ENCODE measurements around the gene HIVEP3. TPM values are rescaled to one million over a fixed set of nuclear protein-coding genes. Genes with fewer than 3 reads are reported as not detected.

HIVEP3 gene
- total RNA-seq, 2 donors from 2014 or later = 0.13 to 0.99 TPM

DNA sequence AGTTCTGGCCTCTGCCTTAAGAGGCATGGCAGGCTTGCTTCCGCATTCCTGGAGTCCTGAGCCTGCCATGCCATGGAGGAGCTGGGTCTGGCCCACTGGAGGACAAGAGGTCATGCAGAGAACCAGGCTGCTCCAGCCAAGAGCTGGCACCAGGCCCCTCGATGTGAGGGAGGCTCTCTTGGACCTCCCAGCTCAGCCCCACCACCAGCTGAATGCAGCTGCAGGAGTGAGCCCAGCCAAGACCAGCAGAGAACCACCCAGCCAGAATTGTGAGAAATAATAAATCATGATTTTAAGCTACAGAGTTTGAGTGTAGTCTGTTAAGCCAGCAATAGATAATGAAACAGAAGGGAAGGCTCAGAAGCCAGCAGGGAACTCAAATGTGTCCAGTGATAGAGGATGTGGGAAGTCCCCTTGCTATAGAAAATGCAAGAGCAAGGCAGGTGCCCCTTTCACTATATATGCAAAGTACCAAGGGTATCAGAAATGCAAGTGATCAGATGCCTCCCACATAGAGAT, 118.4 kb downstream of the HIVEP3 start:
- no peak overlapping the region for H3K4me3 Mint-ChIP-seq
- H3K27me3 Mint-ChIP-seq (ENCODE audit: insufficient read depth) = no peaks in the 10 kb centered on the region
- DNase-seq = no peak
- no peaks in the 10 kb centered on the region for H3K9me3 ChIP-seq (ENCODE audit: control insufficient read depth, low read length)
- H3K4me1 Mint-ChIP-seq = no peaks in the 10 kb centered on the region
- H3K4me1 ChIP-seq (ENCODE audit: control insufficient read depth, insufficient read depth, low read length) = no peaks in the 10 kb centered on the region
- TF ChIP-seq, protein P1, sequence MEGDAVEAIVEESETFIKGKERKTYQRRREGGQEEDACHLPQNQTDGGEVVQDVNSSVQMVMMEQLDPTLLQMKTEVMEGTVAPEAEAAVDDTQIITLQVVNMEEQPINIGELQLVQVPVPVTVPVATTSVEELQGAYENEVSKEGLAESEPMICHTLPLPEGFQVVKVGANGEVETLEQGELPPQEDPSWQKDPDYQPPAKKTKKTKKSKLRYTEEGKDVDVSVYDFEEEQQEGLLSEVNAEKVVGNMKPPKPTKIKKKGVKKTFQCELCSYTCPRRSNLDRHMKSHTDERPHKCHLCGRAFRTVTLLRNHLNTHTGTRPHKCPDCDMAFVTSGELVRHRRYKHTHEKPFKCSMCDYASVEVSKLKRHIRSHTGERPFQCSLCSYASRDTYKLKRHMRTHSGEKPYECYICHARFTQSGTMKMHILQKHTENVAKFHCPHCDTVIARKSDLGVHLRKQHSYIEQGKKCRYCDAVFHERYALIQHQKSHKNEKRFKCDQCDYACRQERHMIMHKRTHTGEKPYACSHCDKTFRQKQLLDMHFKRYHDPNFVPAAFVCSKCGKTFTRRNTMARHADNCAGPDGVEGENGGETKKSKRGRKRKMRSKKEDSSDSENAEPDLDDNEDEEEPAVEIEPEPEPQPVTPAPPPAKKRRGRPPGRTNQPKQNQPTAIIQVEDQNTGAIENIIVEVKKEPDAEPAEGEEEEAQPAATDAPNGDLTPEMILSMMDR (conservative IDR thresholded peaks at IDR 0.05) = no peak
- H3K36me3 ChIP-seq (ENCODE audit: control insufficient read depth, insufficient read depth, low read length) = no peaks in the 10 kb centered on the region
- no peak overlapping the region for H3K27ac Mint-ChIP-seq
- H3K9me3 Mint-ChIP-seq = no peaks in the 10 kb centered on the region
- 83 to 100% methylated on average over 1 to 2 of the region's 2 CpGs for WGBS, 2 experiments (ENCODE audit: insufficient coverage in 1 of 2, insufficient read length in 1 of 2)
- H3K9ac ChIP-seq (ENCODE audit: extremely low read depth, low read length, poor library complexity, severe bottlenecking) = no peak overlapping the region
- no peak overlapping the region for H3K27ac ChIP-seq (ENCODE audit: low read depth, low read length)
- no peaks in the 10 kb centered on the region for H3K27me3 ChIP-seq (ENCODE audit: control insufficient read depth, insufficient read depth, low read length, poor library complexity, severe bottlenecking)
- no peak overlapping the region for H3K4me3 ChIP-seq (ENCODE audit: low read length)
- no peaks in the 10 kb centered on the region for H3K36me3 Mint-ChIP-seq (ENCODE audit: low read depth)

- no peak overlapping the region for H3K9ac ChIP-seq (ENCODE audit: extremely low read depth, low read length, poor library complexity, severe bottlenecking)
- TF ChIP-seq, protein P1 (conservative IDR thresholded peaks at IDR 0.05) = no peak
- no peaks in the 10 kb centered on the region for H3K36me3 ChIP-seq (ENCODE audit: control insufficient read depth, insufficient read depth, low read length)
- H3K9me3 ChIP-seq (ENCODE audit: control insufficient read depth, low read length) = no peaks in the 10 kb centered on the region
- H3K4me3 ChIP-seq (ENCODE audit: low read length) = no peak overlapping the region
- Mint-ChIP-seq H3K4me3 (no peak overlapping the region), H3K4me1 (no peaks in the 10 kb centered on the region), H3K27me3 (ENCODE audit: insufficient read depth) (no peaks in the 10 kb centered on the region), H3K36me3 (ENCODE audit: low read depth) (no peaks in the 10 kb centered on the region), H3K27ac (no peak overlapping the region), H3K9me3 (no peaks in the 10 kb centered on the region)
- WGBS, 2 experiments (ENCODE audit: insufficient coverage in 1 of 2, insufficient read length in 1 of 2) = 88% methylated on average over 2 of the region's 2 CpGs; no CpG with 5 or more reads in 1 of the 2 experiments
- no peak overlapping the region for H3K27ac ChIP-seq (ENCODE audit: low read depth, low read length)
- H3K4me1 ChIP-seq (ENCODE audit: control insufficient read depth, insufficient read depth, low read length) = no peaks in the 10 kb centered on the region
- no peak for DNase-seq
- no peaks in the 10 kb centered on the region for H3K27me3 ChIP-seq (ENCODE audit: control insufficient read depth, insufficient read depth, low read length, poor library complexity, severe bottlenecking)
Measured at GRCh38 chr1:41799723-41800122, 119.0 kb downstream of the HIVEP3 start.

- H3K27me3 Mint-ChIP-seq (ENCODE audit: insufficient read depth) = no peaks in the 10 kb centered on the region
- Histone ChIP-seq H3K36me3 (ENCODE audit: control insufficient read depth, insufficient read depth, low read length) (no peaks in the 10 kb centered on the region), H3K4me3 (ENCODE audit: low read length) (no peak overlapping the region), H3K27ac (ENCODE audit: low read depth, low read length) (no peak overlapping the region), H3K9me3 (ENCODE audit: control insufficient read depth, low read length) (no peaks in the 10 kb centered on the region), H3K9ac (ENCODE audit: extremely low read depth, low read length, poor library complexity, severe bottlenecking) (no peak overlapping the region), H3K4me1 (ENCODE audit: control insufficient read depth, insufficient read depth, low read length) (no peaks in the 10 kb centered on the region), H3K27me3 (ENCODE audit: control insufficient read depth, insufficient read depth, low read length, poor library complexity, severe bottlenecking) (no peaks in the 10 kb centered on the region)
- H3K4me1 Mint-ChIP-seq = no peaks in the 10 kb centered on the region
- H3K4me3 Mint-ChIP-seq = no peak overlapping the region
- H3K9me3 Mint-ChIP-seq = no peaks in the 10 kb centered on the region
- TF ChIP-seq, protein P1 (conservative IDR thresholded peaks at IDR 0.05) = no peak
- no peak for DNase-seq
- no peak overlapping the region for H3K27ac Mint-ChIP-seq
- 89 to 100% methylated on average over 2 to 3 of the region's 3 CpGs for WGBS, 2 experiments (ENCODE audit: insufficient coverage in 1 of 2, insufficient read length in 1 of 2)
- no peaks in the 10 kb centered on the region for H3K36me3 Mint-ChIP-seq (ENCODE audit: low read depth)
Measured at GRCh38 chr1:41799205-41799604, 119.5 kb downstream of the HIVEP3 start.
